Type B pancreatic cell (in vitro differentiated cells): ENCODE results near the gene SLC18B1. TPM values are rescaled to one million over a fixed set of nuclear protein-coding genes. Genes with fewer than 3 reads are reported as not detected.
A peak's percentile ranks its signal among the peaks of the same experiment; 100 is the strongest.

Experiments used
- DNase-seq: peaks from one replicate; pipeline ENCODE4 v3.0.0; 2021; ENCODE audit warnings: mixed read lengths; ENCODE audit not compliant: unreplicated experiment; ENCODE audit errors: extremely low spot score
- H3K27ac Mint-ChIP-seq: 2 replicates; pipeline ENCODE4 v1.8.0; 2021; ENCODE audit warnings: mild to moderate bottlenecking, mixed read lengths
- H3K27me3 Mint-ChIP-seq: 2 replicates; pipeline ENCODE4 v1.8.0; 2021; ENCODE audit warnings: mixed read lengths
- H3K36me3 Mint-ChIP-seq: 2 replicates; pipeline ENCODE4 v1.8.0; 2021; ENCODE audit warnings: mixed read lengths
- H3K4me1 Mint-ChIP-seq: one replicate; pipeline ENCODE4 v1.8.0; 2021; ENCODE audit warnings: mixed read lengths; ENCODE audit not compliant: unreplicated experiment
- H3K4me3 Mint-ChIP-seq: 2 replicates; pipeline ENCODE4 v1.8.0; 2021; ENCODE audit warnings: mild to moderate bottlenecking, mixed read lengths
- H3K9me3 Mint-ChIP-seq: 2 replicates; pipeline ENCODE4 v1.8.0; 2021; ENCODE audit warnings: mixed read lengths
- total RNA-seq: library from RNA; stranded (reverse); gene quantifications from 2 replicates; pipeline ENCODE4 v1.2.1, GENCODE V29; 2021; ENCODE audit warnings: low replicate concordance
- TF ChIP-seq, protein P1 (sequence below): fragments of 200-600 bp; sonication (generic); conservative IDR thresholded peaks from 2 replicates; pipeline ENCODE4 v1.5.0; 2021; ENCODE audit warnings: antibody characterized with exemption, mild to moderate bottlenecking

Gene SLC18B1
- total RNA-seq, 1 donor from 2014 or later: 19.3 TPM

DNA sequence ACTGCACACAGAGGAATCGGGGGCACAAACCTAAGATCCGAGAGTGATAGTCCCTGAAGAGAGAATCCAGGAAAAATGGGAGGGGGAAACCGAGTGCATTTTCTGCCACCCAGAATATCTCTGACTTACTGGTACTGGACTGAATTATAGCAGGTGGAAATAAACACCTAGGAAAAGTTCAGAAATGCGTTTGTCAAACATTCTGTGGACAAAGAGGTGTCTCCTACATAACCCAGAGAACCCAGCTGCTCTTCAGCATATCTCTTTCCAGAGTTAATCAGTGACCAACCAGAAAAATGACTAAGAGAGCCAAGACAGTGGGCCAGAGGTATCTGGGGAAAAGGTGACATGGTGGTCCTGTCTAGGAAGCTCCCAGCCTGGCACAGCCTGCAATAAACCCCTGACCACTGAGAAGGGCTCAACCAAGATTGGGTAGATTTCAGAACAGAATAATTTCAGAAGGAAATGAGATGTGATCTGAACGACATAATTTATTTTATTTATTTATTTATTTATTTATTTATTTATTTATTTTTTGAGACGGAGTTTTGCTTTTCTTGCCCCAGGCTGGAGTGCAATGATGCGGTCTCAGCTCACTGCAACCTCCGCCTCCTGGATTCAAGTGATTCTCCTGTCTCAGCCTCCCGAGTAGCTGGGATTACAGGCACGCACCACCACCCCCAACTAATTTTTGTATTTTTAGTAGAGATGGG lies 78.5 kb downstream of the SLC18B1 start:
- Mint-ChIP-seq H3K27ac (peak overlapping the region; percentile 9), H3K4me3 (no peak overlapping the region), H3K27me3 (no peaks in the 10 kb centered on the region), H3K4me1 (peaks cover 7% of the 10 kb centered on the region), H3K9me3 (no peaks in the 10 kb centered on the region), H3K36me3 (no peaks in the 10 kb centered on the region)
- no peak for DNase-seq
- TF ChIP-seq, protein P1, sequence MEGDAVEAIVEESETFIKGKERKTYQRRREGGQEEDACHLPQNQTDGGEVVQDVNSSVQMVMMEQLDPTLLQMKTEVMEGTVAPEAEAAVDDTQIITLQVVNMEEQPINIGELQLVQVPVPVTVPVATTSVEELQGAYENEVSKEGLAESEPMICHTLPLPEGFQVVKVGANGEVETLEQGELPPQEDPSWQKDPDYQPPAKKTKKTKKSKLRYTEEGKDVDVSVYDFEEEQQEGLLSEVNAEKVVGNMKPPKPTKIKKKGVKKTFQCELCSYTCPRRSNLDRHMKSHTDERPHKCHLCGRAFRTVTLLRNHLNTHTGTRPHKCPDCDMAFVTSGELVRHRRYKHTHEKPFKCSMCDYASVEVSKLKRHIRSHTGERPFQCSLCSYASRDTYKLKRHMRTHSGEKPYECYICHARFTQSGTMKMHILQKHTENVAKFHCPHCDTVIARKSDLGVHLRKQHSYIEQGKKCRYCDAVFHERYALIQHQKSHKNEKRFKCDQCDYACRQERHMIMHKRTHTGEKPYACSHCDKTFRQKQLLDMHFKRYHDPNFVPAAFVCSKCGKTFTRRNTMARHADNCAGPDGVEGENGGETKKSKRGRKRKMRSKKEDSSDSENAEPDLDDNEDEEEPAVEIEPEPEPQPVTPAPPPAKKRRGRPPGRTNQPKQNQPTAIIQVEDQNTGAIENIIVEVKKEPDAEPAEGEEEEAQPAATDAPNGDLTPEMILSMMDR: no peak

Other genes starting within 250 kb of the SLC18B1 start
- gene TAAR8, start 246.0 kb downstream of the SLC18B1 start, total RNA-seq: not detected in 2 replicates
- not detected in 2 replicates for gene TAAR6, start 228.3 kb downstream of the SLC18B1 start, total RNA-seq
- gene TAAR5, start 208.9 kb downstream of the SLC18B1 start, total RNA-seq: not detected in 2 replicates
- not detected in 2 replicates for gene TAAR2, start 174.4 kb downstream of the SLC18B1 start, total RNA-seq
- not detected in 2 replicates for gene TAAR1, start 139.5 kb downstream of the SLC18B1 start, total RNA-seq
- 1.1 and 1.3 TPM in 2 replicates for gene VNN1, start 84.6 kb downstream of the SLC18B1 start, total RNA-seq
- 0.36 and 0.39 TPM in 2 replicates for gene VNN2, start 40.7 kb downstream of the SLC18B1 start, total RNA-seq
- 1,352 and 1,365 TPM in 2 replicates for gene RPS12, start 15.9 kb upstream of the SLC18B1 start, total RNA-seq